K562 (cell line): ENCODE measurements around the gene R3HDM2. TPM values are rescaled to one million over a fixed set of nuclear protein-coding genes. Genes with fewer than 3 reads are reported as not detected.

Experiments used
- CAMTA2 ChIP-seq: fragments of 250-450 bp; sonication (Bioruptor Pico); conservative IDR thresholded peaks from 2 replicates; pipeline ENCODE4 v1.5.1; 2022
- CBX5 ChIP-seq: IDR thresholded peaks from 2 replicates; pipeline ENCODE4 v1.6.1; 2014; ENCODE audit warnings: low read depth, borderline replicate concordance
- CHCHD3 ChIP-seq: fragments of 250-450 bp; sonication (Bioruptor Pico); IDR thresholded peaks from 2 replicates; pipeline ENCODE4 v2.1.2; 2022; ENCODE audit warnings: mild to moderate bottlenecking
- ERF ChIP-seq: fragments of 450-650 bp; formaldehyde crosslinking; IDR thresholded peaks from 2 replicates; pipeline ENCODE4 v1.4.0; 2020; ENCODE audit warnings: mild to moderate bottlenecking, mixed read lengths
- HDAC1 ChIP-seq, 2 experiments: fragments of 450-650 bp; IDR thresholded peaks; 2 replicates each; pipeline ENCODE4 v1.6.1; 2016 to 2017; ENCODE audit warnings: inconsistent platforms in 1 of 2, mild to moderate bottlenecking in 1 of 2, moderate library complexity in 1 of 2
- HMG20A ChIP-seq: fragments of 450-650 bp; formaldehyde crosslinking; conservative IDR thresholded peaks from 2 replicates; pipeline ENCODE4 v1.4.0; 2020; ENCODE audit warnings: mild to moderate bottlenecking, mixed read lengths
- LCOR ChIP-seq: sonication (generic); formaldehyde crosslinking; IDR thresholded peaks from 2 replicates; pipeline ENCODE4 v1.8.0; 2022; ENCODE audit warnings: mild to moderate bottlenecking, missing genetic modification reagents
- LEF1 ChIP-seq: fragments of 450-650 bp; IDR thresholded peaks from 2 replicates; pipeline ENCODE4 v1.6.1; 2016; ENCODE audit warnings: mild to moderate bottlenecking
- MECOM ChIP-seq: fragments of 250-450 bp; sonication (Bioruptor Pico); IDR thresholded peaks from 2 replicates; pipeline ENCODE4 v1.8.0; 2022; ENCODE audit warnings: inconsistent platforms
- MTA2 ChIP-seq: fragments of 450-650 bp; IDR thresholded peaks from 2 replicates; pipeline ENCODE4 v1.6.1; 2016; ENCODE audit warnings: low read depth
- PBX2 ChIP-seq, 2 experiments: IDR thresholded peaks in 1 of 2; conservative IDR thresholded peaks in 1 of 2; 2 replicates each; pipeline ENCODE4 v1.6.1; 2016; ENCODE audit warnings: low read depth in 2 of 2, mild to moderate bottlenecking in 1 of 2, missing compliant biosample characterization in 1 of 2, missing genetic modification characterization in 1 of 2, moderate library complexity in 1 of 2
- PCBP2 ChIP-seq: fragments of 200-400 bp; formaldehyde crosslinking; IDR thresholded peaks from 2 replicates; pipeline ENCODE4 v1.6.1; 2018; ENCODE audit warnings: low read length, low read depth, mild to moderate bottlenecking, moderate library complexity; ENCODE audit not compliant: poor library complexity, severe bottlenecking
- PURB ChIP-seq: sonication (generic); formaldehyde crosslinking; IDR thresholded peaks from 2 replicates; pipeline ENCODE4 v1.9.0; 2021; ENCODE audit warnings: low read depth, mild to moderate bottlenecking, missing genetic modification reagents
- SMARCA4 ChIP-seq: fragments of 450-650 bp; IDR thresholded peaks from 2 replicates; pipeline ENCODE4 v1.6.1; 2016
- TAF15 ChIP-seq: fragments of 200-400 bp; formaldehyde crosslinking; IDR thresholded peaks from 2 replicates; pipeline ENCODE4 v1.6.1; 2017; ENCODE audit warnings: mild to moderate bottlenecking, low read depth, low read length, moderate library complexity
- TEAD2 ChIP-seq: fragments of 450-650 bp; IDR thresholded peaks from 2 replicates; pipeline ENCODE4 v1.6.1; 2016; ENCODE audit warnings: missing genetic modification characterization, control low read depth, missing compliant biosample characterization
- TOE1 ChIP-seq, 2 experiments: fragments of 450-650 bp in 1 of 2; sonication (generic) in 1 of 2; formaldehyde crosslinking in 1 of 2; IDR thresholded peaks; 2 replicates each; pipeline versions ENCODE4 v1.7.1 to v1.8.0; 2016 to 2022; ENCODE audit warnings: borderline replicate concordance in 2 of 2, mild to moderate bottlenecking in 2 of 2, antibody characterized with exemption in 1 of 2, inconsistent platforms in 1 of 2, low read depth in 1 of 2, missing genetic modification reagents in 1 of 2, moderate library complexity in 1 of 2
- ZNF239 ChIP-seq: fragments of 250-450 bp; sonication (Bioruptor Pico); IDR thresholded peaks from 2 replicates; pipeline ENCODE4 v1.4.0; 2020; ENCODE audit warnings: mild to moderate bottlenecking
- polyA plus RNA-seq, 8 experiments: library from polyadenylated mRNA; depleted of rRNA in 4 of 8; stranded (reverse) in 5 of 8; unstranded in 3 of 8; fragments of >200 nt; fragmentation: Nextera tagmentation in 2 of 8; fragmentation: Illumina TruSeq in 1 of 8; extraction: Ambion mirVana in 2 of 8; extraction: Trizol in 1 of 8; gene quantifications; 2 replicates each; pipeline versions ENCODE4 v1.2.1 to v1.2.3, GENCODE V29; 2011 to 2014; ENCODE audit warnings: inconsistent platforms in 1 of 8, missing spikeins in 1 of 8
- total RNA-seq, 7 experiments: library from RNA; depleted of rRNA in 6 of 7; stranded (reverse); fragments of >200 nt in 6 of 7; fragmentation: Illumina TruSeq in 2 of 7; extraction: Trizol in 2 of 7; gene quantifications; 2 replicates each; pipeline versions ENCODE4 v1.2.1 to v1.2.3, GENCODE V29; 2011 to 2021; ENCODE audit warnings: low replicate concordance in 1 of 7
- TF ChIP-seq, protein P1 (sequence below): sonication (generic); formaldehyde crosslinking; IDR thresholded peaks from 2 replicates; pipeline ENCODE4 v1.9.0; 2022; ENCODE audit warnings: mild to moderate bottlenecking, missing genetic modification reagents
- TF ChIP-seq, protein P2 (sequence below): fragments of 250-450 bp; sonication (Bioruptor Pico); IDR thresholded peaks from 2 replicates; pipeline ENCODE4 v1.9.0; 2021; ENCODE audit warnings: mild to moderate bottlenecking, inconsistent platforms
- TF ChIP-seq, protein P3 (sequence below): sonication (generic); formaldehyde crosslinking; IDR thresholded peaks from 2 replicates; pipeline ENCODE4 v1.8.0; 2022; ENCODE audit warnings: mild to moderate bottlenecking, low read depth, missing genetic modification reagents

R3HDM2 gene
- total and polyA plus RNA-seq, 9 of the 15 experiments (the other 6 are each of a cell fraction or from before 2014, with no cell fraction given): 3.3 to 18.8 (median 9.0) TPM

DNA sequence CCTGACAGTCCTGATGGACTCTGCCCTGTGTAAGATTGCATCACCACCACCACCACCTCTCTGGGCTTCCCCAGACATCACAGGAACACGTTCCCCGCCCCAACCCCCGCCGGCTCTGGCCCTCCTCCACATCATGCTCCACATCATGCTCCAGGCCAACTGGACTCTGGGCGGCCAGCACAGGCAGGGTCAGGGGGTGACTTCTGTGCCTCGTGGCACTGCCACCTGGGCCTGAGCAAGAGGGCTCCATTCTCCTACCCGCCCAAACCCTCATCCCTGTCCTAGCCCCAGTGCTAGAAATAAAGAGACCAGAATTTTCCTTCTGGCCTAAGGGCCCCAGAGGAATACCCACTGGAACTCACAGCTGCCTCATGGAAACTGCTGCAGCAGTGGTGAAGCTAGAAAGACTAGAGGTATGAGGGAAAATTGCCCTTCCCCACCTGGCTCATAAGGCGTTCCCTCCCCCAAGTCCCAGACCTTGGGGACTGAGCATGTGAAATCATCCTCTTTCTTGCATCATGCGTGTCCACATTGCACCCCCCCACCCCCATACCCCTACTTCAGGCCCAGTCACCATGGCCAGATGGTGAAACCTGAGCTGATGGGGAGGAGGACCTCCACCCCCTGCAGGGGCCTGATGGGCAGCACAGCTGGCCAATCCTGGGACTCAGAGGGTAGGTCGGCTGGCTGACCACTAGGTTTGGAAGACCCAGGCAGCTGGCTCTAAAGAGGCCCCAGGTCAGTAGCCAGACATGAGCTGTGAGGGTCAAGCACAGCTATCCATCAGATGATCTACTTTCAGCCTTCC is 23.9 kb upstream of the R3HDM2 start, which contains the start of gene INHBE (continued):
- TF ChIP-seq PBX2 (CRISPR knock-in tag; IDR thresholded peaks at IDR 0.05; ENCODE audit: low read depth): peak; percentile 89
- TF ChIP-seq PBX2 (tag; conservative IDR thresholded peaks at IDR 0.05; ENCODE audit: low read depth): peak; percentile 97
- TF ChIP-seq TOE1 (IDR thresholded peaks at IDR 0.05; ENCODE audit: borderline replicate concordance): peak; percentile 56; the same call in 1 of the 2 replicates
- TF ChIP-seq TOE1 (CRISPR knock-in tag; IDR thresholded peaks at IDR 0.05; ENCODE audit: borderline replicate concordance, low read depth): no peak
- 0 out of 2 replicates have a peak, but pooled peaks have one; percentile 60 for TF ChIP-seq ERF
- peak; percentile 45; the same call in 1 of the 2 replicates for TF ChIP-seq LEF1
- TF ChIP-seq TEAD2 (tag): peak; percentile 49; the same call in 1 of the 2 replicates
- TF ChIP-seq CBX5: 0 out of 2 replicates have a peak, but pooled peaks have one; percentile 18
- TF ChIP-seq, protein P1, sequence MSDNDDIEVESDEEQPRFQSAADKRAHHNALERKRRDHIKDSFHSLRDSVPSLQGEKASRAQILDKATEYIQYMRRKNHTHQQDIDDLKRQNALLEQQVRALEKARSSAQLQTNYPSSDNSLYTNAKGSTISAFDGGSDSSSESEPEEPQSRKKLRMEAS: peak; percentile 46
- TF ChIP-seq, protein P2, sequence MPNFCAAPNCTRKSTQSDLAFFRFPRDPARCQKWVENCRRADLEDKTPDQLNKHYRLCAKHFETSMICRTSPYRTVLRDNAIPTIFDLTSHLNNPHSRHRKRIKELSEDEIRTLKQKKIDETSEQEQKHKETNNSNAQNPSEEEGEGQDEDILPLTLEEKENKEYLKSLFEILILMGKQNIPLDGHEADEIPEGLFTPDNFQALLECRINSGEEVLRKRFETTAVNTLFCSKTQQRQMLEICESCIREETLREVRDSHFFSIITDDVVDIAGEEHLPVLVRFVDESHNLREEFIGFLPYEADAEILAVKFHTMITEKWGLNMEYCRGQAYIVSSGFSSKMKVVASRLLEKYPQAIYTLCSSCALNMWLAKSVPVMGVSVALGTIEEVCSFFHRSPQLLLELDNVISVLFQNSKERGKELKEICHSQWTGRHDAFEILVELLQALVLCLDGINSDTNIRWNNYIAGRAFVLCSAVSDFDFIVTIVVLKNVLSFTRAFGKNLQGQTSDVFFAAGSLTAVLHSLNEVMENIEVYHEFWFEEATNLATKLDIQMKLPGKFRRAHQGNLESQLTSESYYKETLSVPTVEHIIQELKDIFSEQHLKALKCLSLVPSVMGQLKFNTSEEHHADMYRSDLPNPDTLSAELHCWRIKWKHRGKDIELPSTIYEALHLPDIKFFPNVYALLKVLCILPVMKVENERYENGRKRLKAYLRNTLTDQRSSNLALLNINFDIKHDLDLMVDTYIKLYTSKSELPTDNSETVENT (CRISPR knock-in tag): no peak
- TF ChIP-seq, protein P3, sequence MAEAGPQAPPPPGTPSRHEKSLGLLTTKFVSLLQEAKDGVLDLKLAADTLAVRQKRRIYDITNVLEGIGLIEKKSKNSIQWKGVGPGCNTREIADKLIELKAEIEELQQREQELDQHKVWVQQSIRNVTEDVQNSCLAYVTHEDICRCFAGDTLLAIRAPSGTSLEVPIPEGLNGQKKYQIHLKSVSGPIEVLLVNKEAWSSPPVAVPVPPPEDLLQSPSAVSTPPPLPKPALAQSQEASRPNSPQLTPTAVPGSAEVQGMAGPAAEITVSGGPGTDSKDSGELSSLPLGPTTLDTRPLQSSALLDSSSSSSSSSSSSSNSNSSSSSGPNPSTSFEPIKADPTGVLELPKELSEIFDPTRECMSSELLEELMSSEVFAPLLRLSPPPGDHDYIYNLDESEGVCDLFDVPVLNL (CRISPR knock-in tag): no peak
- no peak for TF ChIP-seq CHCHD3
- no peak for TF ChIP-seq MTA2
- no peak for TF ChIP-seq PCBP2
- TF ChIP-seq HDAC1 (IDR thresholded peaks at IDR 0.05): 0 out of 4 replicates have a peak, but pooled peaks of 1 of the 2 experiments have one; percentile 33
- TF ChIP-seq HMG20A (CRISPR knock-in tag): no peak
- no peak for TF ChIP-seq CAMTA2 (CRISPR knock-in tag)
- TF ChIP-seq TAF15: no peak
- TF ChIP-seq SMARCA4: peak; percentile 27; the same call in 1 of the 2 replicates
- peak; percentile 80; the same call in 1 of the 2 replicates for TF ChIP-seq LCOR (CRISPR knock-in tag)
- TF ChIP-seq PURB (CRISPR knock-in tag): no peak
- no peak for TF ChIP-seq ZNF239 (CRISPR knock-in tag)
- TF ChIP-seq MECOM (CRISPR knock-in tag): peak; percentile 57; the same call in 1 of the 2 replicates
